Pancreas (tissue), 10 donors: Measurements from ENCODE around the gene SMAD4. TPM values are rescaled to one million over a fixed set of nuclear protein-coding genes. Genes with fewer than 3 reads are reported as not detected.
"Not testable (repeated sequence)": the region's sequence is repeated elsewhere in the genome, so short reads cannot be mapped to it uniquely, and the experiment has no call there.

Experiments used
- ATAC-seq, 4 donors: fragments of 200-7000 bp; cut with Tn5 transposase; one replicate each; pipeline versions ENCODE4 v1.8.0 to v1.9.1; 2020; ENCODE audit warnings: mild to moderate bottlenecking in 4 of 4, moderate library complexity in 4 of 4
- DNase-seq, 6 donors: peaks; one replicate each; pipeline ENCODE4 v3.0.0-alpha.2; 2020
- FAIRE-seq: peaks from 2 replicates; lab custom pipeline; 2012; peaks lifted over from hg19 to GRCh38; lab: Jason Lieb, UNC
- H3K27ac ChIP-seq, 4 donors: fragments of 200-600 bp; sonication (generic); 1 replicate in 3 of 4; 2 replicates in 1 of 4; pipeline versions ENCODE4 v1.5.0 to v1.8.0; 2020
- H3K27me3 ChIP-seq, 4 donors: fragments of 200-600 bp; one replicate each; pipeline ENCODE4 v1.8.0; 2021
- H3K36me3 ChIP-seq, 3 donors: fragments of 200-600 bp; sonication (generic) in 1 of 3; one replicate each; pipeline versions ENCODE4 v1.5.0 to v1.8.0; 2020 to 2021
- H3K4me1 ChIP-seq, 3 donors: fragments of 200-600 bp; one replicate each; pipeline ENCODE4 v1.8.0; 2021
- H3K4me3 ChIP-seq, 4 donors: fragments of 200-600 bp; sonication (generic) in 2 of 4; one replicate each; pipeline versions ENCODE4 v1.5.0 to v1.8.0; 2020 to 2021
- H3K9me3 ChIP-seq, 4 donors: fragments of 200-600 bp; one replicate each; pipeline ENCODE4 v1.8.0; 2021
- CTCF ChIP-seq, 4 donors: fragments of 200-600 bp; sonication (generic) in 3 of 4; IDR thresholded peaks; one replicate each; pipeline versions ENCODE4 v1.5.0 to v1.8.0; 2021; ENCODE audit warnings: antibody characterized with exemption in 4 of 4
- WGBS, 2 donors: extraction: QIAGEN DNeasy Blood & Tissue Kit; methylation state at CpG; one replicate each; pipeline ENCODE4 v1.1.7; 2013; 5-methylcytosine and 5-hydroxymethylcytosine counted together
- intact Hi-C, 3 donors: fragments of 100-400 bp; cut with DNase I; formaldehyde crosslinking; loops; one replicate each; pipeline versions ENCODE4 v1.11.1 to v1.14.2; 2022
- polyA plus RNA-seq, 2 donors: library from polyadenylated mRNA; stranded (reverse); fragments of 200-250 nt; gene quantifications; one replicate each; pipeline ENCODE4 v1.2.3, GENCODE V29; 2013
- total RNA-seq, 6 donors: library from RNA; stranded (reverse); fragmentation: NEBNext Ultra II Directional in 4 of 6; extraction: Animal tissue kit (Norgen Biotek cat#: 25700) in 4 of 6; gene quantifications; one replicate each; pipeline versions ENCODE4 v1.2.1 to v1.2.4, GENCODE V29; 2021 to 2023
- donor health status: healthy with polysubstance abuse.
- donor health status: DM: no; HTN: no; CAD: no; lungs with moderate emphysema.
- donor health status: DM: no; HTN: no; CAD: no.
- donor health status: control.
- donor health status: control.
- donor health status: Bipolar disorder and iron deficiency.
- donor health status: DM: yes; HTN: yes; CAD: no.
- donor health status: DM: no; HTN: no; CAD: no.
- donor health status: DM: no; HTN: no; CAD: no.
- donor health status: DM: yes; HTN: yes; CAD: no.

The SMAD4 gene
- total and polyA plus RNA-seq, 8 donors, result 8.6 to 77.6 (median 44.0) TPM

- ATAC-seq, result peak in 3 of 4 donors; percentile 48 to 58 (median 54)
- Histone ChIP-seq H3K9me3 (no peaks in the 10 kb centered on the region), H3K27me3 (no peaks in the 10 kb centered on the region), H3K4me3 (no peak overlapping the region), H3K4me1 (peaks cover 0 to 4% (median 0%) of the 10 kb centered on the region in 3 donors), H3K27ac (no peak overlapping the region), H3K36me3 (no peaks in the 10 kb centered on the region)
- WGBS, 2 donors, result 83 to 86% methylated on average over 2 of the region's 2 CpGs
- no peak for TF ChIP-seq CTCF (IDR thresholded peaks at IDR 0.05)
- no peak for DNase-seq
- no peak for FAIRE-seq
- intact Hi-C loops, result no loop called here
Measured at GRCh38 chr18:50986360-50987087, 43.5 kb upstream of the SMAD4 start.

GRCh38 chr18:50987261-50987660 lies 42.8 kb upstream of the SMAD4 start:
- no peak for TF ChIP-seq CTCF (IDR thresholded peaks at IDR 0.05)
- FAIRE-seq, result no peak
- no peak overlapping the region for H3K27ac ChIP-seq
- ATAC-seq, result no peak
- no peaks in the 10 kb centered on the region for H3K9me3 ChIP-seq
- no peak for DNase-seq
- WGBS, 2 donors, result 43 to 49% methylated on average over 2 of the region's 2 CpGs
- no peaks in the 10 kb centered on the region for H3K36me3 ChIP-seq
- no peak overlapping the region for H3K4me3 ChIP-seq
- intact Hi-C loops, result no loop called here
- peaks cover 0 to 4% (median 0%) of the 10 kb centered on the region in 3 donors for H3K4me1 ChIP-seq
- H3K27me3 ChIP-seq, result no peaks in the 10 kb centered on the region

GRCh38 chr18:50989711-50990110 lies 40.3 kb upstream of the SMAD4 start:
- peaks cover 0 to 4% (median 0%) of the 10 kb centered on the region in 3 donors for H3K4me1 ChIP-seq
- H3K4me3 ChIP-seq, result no peak overlapping the region
- no peaks in the 10 kb centered on the region for H3K9me3 ChIP-seq
- intact Hi-C loops, result no loop called here
- H3K36me3 ChIP-seq, result no peaks in the 10 kb centered on the region
- DNase-seq (no peak), ATAC-seq (no peak), FAIRE-seq (no peak)
- H3K27ac ChIP-seq, result no peak overlapping the region
- TF ChIP-seq CTCF (IDR thresholded peaks at IDR 0.05), result no peak
- H3K27me3 ChIP-seq, result no peaks in the 10 kb centered on the region
- 86 to 94% methylated on average over 3 of the region's 3 CpGs for WGBS, 2 donors

GRCh38 chr18:50992351-50992762 lies 37.7 kb upstream of the SMAD4 start:
- intact Hi-C loops, result no loop called here
- no peaks in the 10 kb centered on the region for H3K4me1 ChIP-seq
- no peak overlapping the region for H3K4me3 ChIP-seq
- FAIRE-seq, result no peak
- H3K27ac ChIP-seq, result no peak overlapping the region
- 80 to 92% methylated on average over 3 of the region's 3 CpGs for WGBS, 2 donors
- TF ChIP-seq CTCF (IDR thresholded peaks at IDR 0.05), result no peak
- no peaks in the 10 kb centered on the region for H3K9me3 ChIP-seq
- no peak for ATAC-seq
- no peaks in the 10 kb centered on the region for H3K27me3 ChIP-seq
- H3K36me3 ChIP-seq, result no peaks in the 10 kb centered on the region
- DNase-seq, result no peak

- intact Hi-C loops, result no loop called here
- FAIRE-seq, result no peak
- Histone ChIP-seq H3K36me3 (no peaks in the 10 kb centered on the region), H3K27ac (no peak overlapping the region), H3K4me1 (no peaks in the 10 kb centered on the region), H3K27me3 (no peaks in the 10 kb centered on the region), H3K4me3 (no peak overlapping the region), H3K9me3 (no peaks in the 10 kb centered on the region)
- TF ChIP-seq CTCF (IDR thresholded peaks at IDR 0.05), result no peak
- 89 to 90% methylated on average over 2 of the region's 2 CpGs for WGBS, 2 donors
- ATAC-seq, result no peak
- no peak for DNase-seq
Measured at GRCh38 chr18:50994031-50994430, 36.0 kb upstream of the SMAD4 start.

- ATAC-seq, H3K4me1 ChIP-seq, H3K4me3 ChIP-seq, H3K9me3 ChIP-seq, H3K27ac ChIP-seq, DNase-seq, FAIRE-seq, intact Hi-C loops, H3K27me3 ChIP-seq, H3K36me3 ChIP-seq: not testable (repeated sequence)
- 95 to 97% methylated on average over 2 of the region's 2 CpGs for WGBS, 2 donors
Measured at GRCh38 chr18:51003174-51003573, 26.8 kb upstream of the SMAD4 start.
